Stimulated activated CD4-positive, alpha-beta T cell treated with anti-CD3 and anti-CD28 coated beads, Interleukin-2, amount 100 ng/mL, for 48 hours (primary cell): ENCODE measurements around the gene RIOX2.
"Not testable (repeated sequence)": the region's sequence is repeated elsewhere in the genome, so short reads cannot be mapped to it uniquely, and the experiment has no call there.

ENCODE experiments used
- DNase-seq, 2 donors: peaks; one replicate each; pipeline ENCODE4 v3.0.0-alpha.2; 2020

RIOX2 gene

GRCh38 chr3:97950360-97950759 lies 21.9 kb downstream of the RIOX2 start:
- no peak for DNase-seq

DNA sequence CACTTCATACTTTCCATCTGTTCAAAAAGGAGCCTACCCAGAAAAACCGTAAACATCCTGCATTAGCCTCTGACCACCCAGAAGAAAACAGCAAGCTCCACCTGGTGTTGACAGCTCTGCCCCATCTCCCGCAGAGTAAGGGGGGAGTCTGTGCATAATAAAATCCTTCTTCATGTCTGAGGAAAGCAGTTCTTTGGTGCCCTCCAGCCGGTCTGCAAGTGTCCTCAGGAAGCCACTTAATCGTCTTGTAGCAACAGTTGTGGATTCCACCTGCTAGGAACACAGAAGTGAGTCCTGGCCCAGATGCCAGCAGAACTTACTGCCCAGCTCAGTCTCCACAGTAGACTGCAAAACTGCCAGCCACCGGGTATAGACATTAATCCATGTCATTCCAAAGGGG lies 22.5 kb downstream of the RIOX2 start:
- DNase-seq: no peak

GRCh38 chr3:97949110-97949485 lies 23.1 kb downstream of the RIOX2 start:
- DNase-seq: no peak

GRCh38 chr3:97948351-97949109 lies 23.7 kb downstream of the RIOX2 start:
- DNase-seq: no peak

GRCh38 chr3:97942801-97943546 lies 29.3 kb downstream of the RIOX2 start:
- DNase-seq: no peak

DNA sequence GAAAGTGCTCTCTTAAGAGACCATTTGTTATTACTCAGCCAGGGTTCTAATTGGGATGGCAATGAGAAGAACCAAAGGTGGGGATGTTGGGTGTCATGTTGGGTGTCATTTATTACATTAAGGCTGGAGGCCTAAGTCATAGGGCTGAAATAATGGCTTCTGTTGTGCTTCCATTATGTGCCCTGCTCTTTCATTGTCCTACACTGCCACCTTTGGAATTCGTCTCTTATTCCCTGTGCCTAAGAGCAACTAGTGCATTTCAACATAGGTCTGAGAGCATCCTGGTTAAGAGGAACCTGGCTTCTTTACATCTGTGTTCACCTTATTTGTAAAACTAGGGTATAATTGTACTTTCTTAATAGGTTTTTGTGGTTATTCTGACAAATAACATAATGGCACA lies 32.2 kb downstream of the RIOX2 start:
- DNase-seq: no peak

GRCh38 chr3:97939401-97939800 lies 32.8 kb downstream of the RIOX2 start:
- DNase-seq: no peak

DNA sequence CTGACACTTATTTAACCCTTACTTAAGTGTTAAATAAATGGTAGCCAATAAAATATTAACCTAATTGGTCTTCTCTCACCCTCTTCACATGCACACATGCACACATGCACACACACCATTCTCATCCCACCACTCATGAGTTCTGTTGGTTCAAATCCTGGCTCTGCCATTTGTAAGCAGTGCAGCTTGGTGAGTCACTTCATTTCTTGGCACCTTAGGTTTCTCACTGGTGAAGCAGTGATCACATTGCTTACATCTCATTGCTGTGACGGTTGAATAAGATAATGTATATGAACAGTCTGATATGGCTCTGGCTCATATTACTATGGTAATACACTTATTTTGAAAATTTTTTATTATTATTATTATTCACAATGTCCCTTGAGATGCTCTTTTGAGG lies 33.8 kb downstream of the RIOX2 start:
- no peak for DNase-seq

DNA sequence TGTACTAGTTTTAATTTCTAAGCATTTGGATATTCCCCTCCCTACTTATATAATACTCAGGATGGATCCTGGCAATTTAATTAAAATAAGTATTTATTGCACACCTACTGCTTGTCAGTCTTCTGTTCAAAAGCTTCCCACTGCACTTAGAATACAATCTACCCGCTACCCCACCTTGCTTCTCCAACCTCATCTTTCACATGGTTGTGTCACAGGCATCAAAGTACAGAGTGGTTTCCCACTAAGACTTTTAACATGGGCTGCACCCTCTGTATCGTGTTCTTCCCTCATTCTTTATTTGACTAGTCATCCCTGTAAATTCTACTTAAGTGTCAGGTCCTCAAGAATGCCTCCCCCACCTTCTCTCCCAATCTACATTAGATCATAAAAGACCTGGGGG lies 35.0 kb downstream of the RIOX2 start:
- DNase-seq: no peak

GRCh38 chr3:97935842-97936241 lies 36.4 kb downstream of the RIOX2 start:
- no peak for DNase-seq

- no peak for DNase-seq
Measured at GRCh38 chr3:97934980-97935695, 37.1 kb downstream of the RIOX2 start.

GRCh38 chr3:97932387-97932801 lies 39.8 kb downstream of the RIOX2 start:
- DNase-seq: no peak

DNA sequence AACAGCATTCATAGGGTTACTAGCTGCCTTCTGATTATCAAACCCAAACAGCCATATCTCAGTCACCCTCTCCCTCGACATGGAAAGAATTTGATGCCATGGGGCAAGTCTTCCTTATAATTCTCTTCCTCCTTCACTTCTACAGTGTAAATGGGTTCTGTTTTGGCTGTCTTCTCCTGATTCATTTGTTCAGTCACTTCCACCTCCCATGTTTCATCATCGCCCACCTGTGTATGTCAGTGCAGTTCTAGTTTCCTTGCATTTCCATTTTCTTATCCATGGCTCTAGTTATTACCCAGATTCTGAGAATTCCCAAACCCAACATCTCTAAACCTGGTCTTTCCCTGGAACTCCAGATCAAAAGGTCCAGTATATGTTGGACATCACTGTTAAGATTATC lies 41.0 kb downstream of the RIOX2 start:
- DNase-seq: no peak

- DNase-seq: no peak
Measured at GRCh38 chr3:97930018-97930417, 42.2 kb downstream of the RIOX2 start.

GRCh38 chr3:97928986-97929385 lies 43.2 kb downstream of the RIOX2 start:
- DNase-seq: no peak

GRCh38 chr3:97927704-97928103 lies 44.5 kb downstream of the RIOX2 start:
- DNase-seq: no peak

GRCh38 chr3:97917813-97918536 lies 54.3 kb downstream of the RIOX2 start:
- no peak for DNase-seq

GRCh38 chr3:97916576-97916975 lies 55.7 kb downstream of the RIOX2 start:
- no peak for DNase-seq

- no peak for DNase-seq
Measured at GRCh38 chr3:97914388-97914787, 57.8 kb downstream of the RIOX2 start.

DNA sequence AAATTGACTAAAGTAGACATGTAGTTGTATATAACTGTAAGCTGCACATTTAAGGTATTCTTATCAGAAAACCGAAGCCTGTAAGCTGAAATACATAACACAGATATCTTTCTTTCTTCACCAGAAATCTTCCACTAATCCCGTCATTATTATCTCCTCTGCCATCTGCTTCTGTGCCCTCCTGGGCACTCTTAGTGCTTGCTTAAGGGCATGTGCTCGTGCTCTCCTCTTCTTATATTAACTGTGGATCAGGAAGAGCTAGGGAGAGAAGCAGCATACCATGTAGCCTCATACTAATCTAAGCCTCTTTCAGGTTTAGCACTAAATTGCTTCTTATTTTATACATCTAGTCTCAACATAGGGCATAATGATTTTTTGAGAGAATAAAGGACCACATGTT lies 60.8 kb downstream of the RIOX2 start:
- no peak for DNase-seq

DNA sequence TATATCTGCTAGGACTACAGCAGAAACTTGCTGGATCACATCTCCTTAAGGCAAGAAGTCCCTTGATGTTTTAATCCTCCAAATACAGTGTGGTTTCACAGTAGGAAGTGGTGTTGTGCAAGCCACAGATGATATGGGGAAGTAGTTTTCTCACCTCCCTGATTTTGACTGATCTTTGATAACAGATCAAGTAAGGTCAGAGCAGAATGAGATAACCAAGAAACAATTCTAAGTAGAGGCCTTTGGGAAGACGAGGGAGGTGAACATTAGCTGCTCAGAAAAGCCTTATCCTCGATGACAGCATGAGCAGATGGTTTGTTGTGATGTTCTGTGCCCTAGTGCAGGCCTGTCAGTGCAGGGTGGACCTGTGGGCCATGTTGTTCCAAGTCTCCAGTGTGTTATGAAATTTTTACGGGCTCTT lies 61.3 kb downstream of the RIOX2 start:
- DNase-seq: no peak

- DNase-seq: not testable (repeated sequence)
Measured at GRCh38 chr3:97910236-97910831, 61.9 kb downstream of the RIOX2 start.

GRCh38 chr3:97909830-97910229 lies 62.4 kb downstream of the RIOX2 start:
- not testable (repeated sequence) for DNase-seq
